Stimulated activated CD8-positive, alpha-beta memory T cell treated with anti-CD3 and anti-CD28 coated beads, Interleukin-4, amount 100 ng/mL, for 1 hour (primary cell): ENCODE results near the gene EFR3B.
"Not testable (repeated sequence)": the region's sequence is repeated elsewhere in the genome, so short reads cannot be mapped to it uniquely, and the experiment has no call there.

Experiments
- DNase-seq, 2 donors: peaks; one replicate each; pipeline ENCODE4 v3.0.0-alpha.2; 2020; ENCODE audit warnings: low read depth in 2 of 2, low spot score in 1 of 2

Gene EFR3B

GRCh38 chr2:25104736-25105135, 62.9 kb downstream of the EFR3B start:
- no peak for DNase-seq

DNA sequence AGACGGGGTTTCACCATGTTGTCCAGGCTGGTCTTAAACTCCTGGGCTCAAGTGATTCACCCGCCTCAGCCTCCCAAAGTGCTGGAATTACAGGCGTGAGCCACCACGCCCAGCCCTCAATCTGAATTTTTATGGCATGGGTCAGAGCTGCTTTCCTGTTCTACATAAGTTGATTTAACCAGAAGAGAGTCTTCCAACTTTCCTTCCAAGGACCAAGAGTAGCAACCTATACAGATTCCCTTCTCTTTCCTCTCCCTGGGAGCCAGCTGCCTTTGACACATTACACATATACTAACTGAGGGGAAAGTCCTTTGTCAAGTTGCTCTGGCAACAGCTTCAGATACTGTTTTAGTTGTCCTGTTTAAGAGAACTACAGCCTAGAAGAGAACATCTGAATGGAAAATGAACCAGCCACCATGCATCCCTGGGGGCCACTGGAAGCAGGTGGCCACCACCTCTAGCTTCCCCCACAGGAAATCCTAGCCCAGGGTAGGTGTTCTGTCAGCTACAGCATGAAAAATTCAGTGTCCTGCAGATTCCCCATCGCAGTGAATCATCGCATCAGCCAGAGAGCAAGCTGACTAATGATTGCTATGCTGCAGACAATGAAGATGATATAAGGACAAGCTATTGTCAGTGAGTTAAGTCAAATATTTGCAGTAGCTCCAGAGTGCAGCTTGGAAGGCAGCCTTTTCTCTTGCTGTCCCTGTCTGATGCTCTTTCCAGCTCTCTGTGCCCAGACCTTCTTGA, 63.6 kb downstream of the EFR3B start:
- DNase-seq: no peak

- DNase-seq: no peak
Observed at GRCh38 chr2:25109822-25110221, 67.9 kb downstream of the EFR3B start.

DNA sequence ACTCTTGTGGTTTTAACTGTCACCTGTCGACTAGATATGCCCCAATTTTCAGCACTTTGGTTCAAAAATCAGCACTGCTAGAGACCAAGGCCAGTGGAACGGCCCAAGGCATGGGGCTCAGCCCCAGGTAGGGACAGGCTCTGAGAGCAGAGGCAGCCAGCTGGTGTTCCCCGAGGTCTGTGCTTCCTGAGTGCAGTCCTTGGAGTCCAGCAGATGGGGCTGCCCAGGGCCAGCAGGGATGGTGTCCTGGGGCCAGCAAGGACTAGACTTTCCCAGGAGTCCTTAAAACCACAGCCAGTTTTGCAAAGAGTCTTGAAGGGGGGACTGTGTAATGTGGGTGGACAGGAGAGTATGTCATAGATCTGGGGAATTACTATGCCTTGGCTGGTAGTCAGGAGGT, 70.2 kb downstream of the EFR3B start:
- DNase-seq: no peak

DNA sequence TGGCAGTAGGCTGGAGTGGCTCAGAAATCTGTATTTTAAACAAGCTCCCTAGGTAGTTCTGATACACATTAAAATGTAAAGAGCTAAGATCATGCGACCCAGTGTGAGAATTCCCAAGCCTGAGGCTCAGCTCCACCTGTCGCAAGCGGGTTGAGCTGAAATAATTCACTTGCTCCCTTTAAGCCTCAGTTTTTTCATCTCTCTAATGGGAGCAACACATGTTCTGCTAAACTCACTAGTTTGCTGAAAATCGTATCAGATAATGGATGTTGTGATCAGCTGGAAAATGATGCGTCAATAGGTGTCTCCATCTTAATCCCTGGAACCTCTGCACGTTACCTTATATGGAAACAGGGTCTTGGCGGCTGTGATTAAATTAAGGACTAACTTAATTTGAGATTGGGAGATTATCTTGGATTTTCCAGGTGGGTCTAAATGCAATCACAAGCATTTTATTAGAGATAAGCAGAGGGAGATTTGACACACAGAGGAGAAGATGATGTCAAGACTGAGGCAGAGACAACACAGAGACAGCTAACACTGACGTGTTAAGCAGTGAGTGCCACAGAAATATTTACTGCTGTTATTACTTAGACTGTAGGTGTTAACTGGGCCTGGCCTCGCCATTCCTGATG, 73.5 kb downstream of the EFR3B start:
- no peak for DNase-seq

- no peak for DNase-seq
Observed at GRCh38 chr2:25115902-25116301, 74.0 kb downstream of the EFR3B start.

- DNase-seq: no peak
Observed at GRCh38 chr2:25116956-25117355, 75.1 kb downstream of the EFR3B start.

DNA sequence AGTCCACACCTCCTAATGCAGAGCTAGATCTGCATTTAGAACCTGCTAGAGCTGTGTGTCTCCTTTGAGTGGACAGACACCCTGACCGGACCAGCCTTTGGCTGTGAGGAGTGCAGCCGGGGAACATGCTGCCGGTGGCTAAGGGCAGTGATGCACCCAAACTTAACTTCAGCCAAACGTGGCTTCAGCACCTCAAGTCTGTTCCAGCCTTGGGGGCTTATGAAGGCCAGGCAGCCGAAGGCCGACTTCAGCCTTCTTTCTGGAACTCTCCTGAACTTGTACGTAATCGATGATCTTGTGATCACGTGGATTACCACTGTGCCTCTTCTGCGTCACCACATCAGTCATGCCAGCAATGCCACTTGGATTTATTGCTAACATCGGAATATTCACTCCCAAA, 77.4 kb downstream of the EFR3B start:
- DNase-seq: no peak

DNA sequence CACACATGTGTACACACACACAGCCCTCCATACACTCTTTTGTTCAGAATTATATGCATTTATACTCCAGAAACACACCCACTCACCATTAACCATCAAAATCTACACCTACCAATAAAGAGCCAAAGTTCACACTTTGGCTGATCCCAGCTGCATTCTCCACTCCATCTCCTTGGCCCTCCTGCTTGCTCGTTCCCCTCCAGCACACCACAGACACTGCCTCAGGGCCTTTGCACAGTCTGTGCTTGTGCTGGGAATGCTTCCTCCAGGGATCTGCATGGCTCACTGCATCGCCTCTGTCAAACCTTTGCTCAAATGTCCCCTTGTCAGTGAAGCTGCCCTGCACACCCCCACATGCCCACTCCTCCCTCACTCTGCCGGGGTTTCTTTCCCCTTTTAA, 80.5 kb downstream of the EFR3B start:
- no peak for DNase-seq

DNA sequence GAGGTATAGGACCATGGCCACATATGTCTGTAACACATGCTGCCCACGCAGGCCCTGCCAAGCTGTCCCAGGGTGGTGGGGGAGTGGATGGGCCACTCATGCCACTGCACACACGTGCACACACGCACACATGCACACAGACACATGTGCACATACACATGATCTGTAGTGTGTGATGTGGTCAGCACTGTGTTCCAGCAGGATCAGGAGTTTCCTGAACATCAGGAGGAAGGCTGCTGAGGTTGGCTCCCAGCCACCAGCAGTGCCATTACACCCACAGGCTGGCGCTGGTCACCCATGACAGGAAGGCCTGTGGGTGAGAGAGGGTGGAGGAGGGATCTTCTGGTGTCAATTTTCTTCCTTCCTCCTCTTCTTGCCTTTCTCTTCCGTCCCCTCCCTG, 81.8 kb downstream of the EFR3B start:
- DNase-seq: no peak

GRCh38 chr2:25125189-25125588, 83.3 kb downstream of the EFR3B start:
- no peak for DNase-seq

GRCh38 chr2:25125976-25126375, 84.1 kb downstream of the EFR3B start:
- DNase-seq: no peak

DNA sequence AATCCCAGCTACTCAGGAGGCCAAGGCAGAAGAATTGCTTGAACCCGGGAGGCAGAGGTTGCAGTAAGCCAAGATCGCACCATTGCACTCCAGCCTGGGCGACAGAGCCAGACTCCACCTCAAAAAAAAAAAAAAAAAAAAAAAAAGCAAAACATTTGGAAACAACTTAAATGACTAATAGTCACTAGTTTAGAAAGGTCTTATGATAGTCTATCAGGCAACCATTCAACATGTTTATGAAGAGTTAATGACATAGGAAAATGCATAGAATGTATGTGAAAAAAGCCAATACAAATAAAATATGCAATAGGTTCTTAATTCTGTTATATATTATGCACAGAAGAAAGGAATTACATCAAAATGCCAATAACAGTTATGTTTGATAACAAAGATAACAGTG, 85.2 kb downstream of the EFR3B start:
- DNase-seq: not testable (repeated sequence)

DNA sequence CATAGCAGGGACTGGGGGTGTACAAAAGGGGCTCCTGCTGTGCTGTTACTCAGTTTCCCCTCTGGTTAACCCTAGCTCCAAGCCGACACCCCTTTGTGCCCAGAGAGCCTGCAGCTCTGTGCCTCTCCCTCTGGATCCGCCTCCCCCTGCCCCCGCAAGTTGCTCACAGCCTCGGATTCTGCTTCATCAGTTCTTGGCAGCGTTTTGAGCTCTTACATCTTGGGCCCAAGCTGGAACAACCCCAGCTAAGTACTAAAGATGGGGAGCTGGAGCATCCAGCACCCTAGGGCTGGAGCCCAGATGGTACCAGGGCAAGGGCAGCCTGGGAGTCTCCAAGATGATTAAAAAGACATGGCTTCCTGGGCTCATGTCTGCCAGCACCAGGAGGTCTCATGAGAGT, 85.8 kb downstream of the EFR3B start:
- DNase-seq: no peak

- no peak for DNase-seq
Observed at GRCh38 chr2:25129901-25130520, 88.1 kb downstream of the EFR3B start.

DNA sequence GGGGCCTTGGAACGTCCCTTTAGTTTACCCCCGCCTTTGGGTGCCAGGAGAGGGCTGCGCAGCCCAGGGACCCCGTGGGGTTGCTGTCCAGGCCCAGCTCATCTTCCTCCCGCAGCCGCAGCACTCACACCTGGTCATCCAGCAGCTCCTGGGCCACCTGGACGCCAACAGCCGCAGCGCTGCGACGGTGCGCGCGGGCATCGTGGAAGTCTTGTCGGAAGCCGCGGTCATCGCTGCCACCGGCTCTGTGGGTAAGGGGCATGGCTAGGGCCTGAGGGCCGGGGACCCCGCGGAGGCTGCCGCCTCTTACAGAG, 89.3 kb downstream of the EFR3B start:
- DNase-seq: no peak

- no peak for DNase-seq
Observed at GRCh38 chr2:25131567-25132298, 89.9 kb downstream of the EFR3B start.

- no peak for DNase-seq
Observed at GRCh38 chr2:25132299-25132635, 90.4 kb downstream of the EFR3B start.

- DNase-seq: no peak
Observed at GRCh38 chr2:25132693-25133092, 90.8 kb downstream of the EFR3B start.

DNA sequence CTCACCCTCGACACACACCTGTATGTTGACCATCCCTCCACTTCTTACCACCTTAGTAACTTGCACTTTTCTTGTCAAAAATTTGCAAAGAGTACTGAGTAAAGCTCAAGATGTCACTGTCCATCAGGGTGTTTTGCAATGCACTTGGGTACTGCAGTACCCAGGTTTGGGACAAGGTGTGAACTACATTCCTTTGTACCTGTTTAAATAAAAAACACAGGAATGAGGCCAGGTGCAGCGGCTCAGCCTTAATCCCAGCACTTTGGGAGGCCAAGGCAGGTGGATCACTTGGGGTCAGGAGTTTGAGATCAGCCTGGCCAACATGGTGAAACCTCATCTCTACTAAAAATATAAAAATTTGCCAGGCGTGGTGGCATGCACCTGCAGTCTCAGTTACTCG, 98.7 kb downstream of the EFR3B start:
- DNase-seq: not testable (repeated sequence)

GRCh38 chr2:25141120-25141519, 99.2 kb downstream of the EFR3B start:
- no peak for DNase-seq

DNA sequence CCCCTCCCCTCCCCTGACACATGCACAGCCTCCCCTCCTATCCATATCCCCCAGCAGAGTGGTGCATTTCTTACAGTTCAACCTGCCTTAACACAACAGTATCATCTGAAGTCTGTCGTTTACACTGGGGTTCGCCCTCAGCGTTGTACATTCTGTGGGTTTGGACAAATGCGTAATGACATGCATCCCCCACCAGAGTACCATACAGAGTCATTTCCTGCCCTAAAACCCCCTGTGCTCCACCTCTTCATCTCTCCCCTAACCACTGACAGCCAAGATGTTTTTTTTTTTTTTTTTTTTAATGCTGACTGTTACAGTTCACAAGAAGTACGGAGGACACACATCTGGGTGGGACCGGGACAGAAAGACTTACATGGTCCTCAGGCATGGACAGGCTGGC, 103.9 kb downstream of the EFR3B start:
- no peak for DNase-seq
